Liver (tissue), 3 donors: Measurements from ENCODE around the gene HOXD8.

Experiments used
- CTCF ChIP-seq: fragments of 150-350 bp; IDR thresholded peaks from 2 replicates; pipeline ENCODE4 v1.5.1; 2017; ENCODE audit warnings: improper control_type of control experiment, low read depth, low read length; ENCODE audit not compliant: missing input control
- HNF4A ChIP-seq, 2 donors: conservative IDR thresholded peaks; 2 replicates each; pipeline ENCODE4 v1.6.1; 2016; ENCODE audit warnings: antibody characterized with exemption in 2 of 2, mild to moderate bottlenecking in 2 of 2
- MAX ChIP-seq: IDR thresholded peaks from 2 replicates; pipeline ENCODE4 v1.6.1; 2016; ENCODE audit warnings: antibody characterized with exemption
- RXRA ChIP-seq, 2 donors: IDR thresholded peaks; 2 replicates each; pipeline ENCODE4 v1.6.1; 2017 to 2018; ENCODE audit warnings: antibody characterized with exemption in 2 of 2, mild to moderate bottlenecking in 1 of 2
- donor health status: healthy.
- donor health status: healthy.

GRCh38 chr2:176115883-176116813, 13.4 kb upstream of the HOXD8 start, which contains the start of gene HOXD10:
- TF ChIP-seq MAX (no peak), CTCF (no peak), RXRA (IDR thresholded peaks at IDR 0.05) (no peak), HNF4A (conservative IDR thresholded peaks at IDR 0.05) (no peak)
